ENCODE results near the gene NFIB. TPM values are rescaled to one million over a fixed set of nuclear protein-coding genes. Genes with fewer than 3 reads are reported as not detected.

NFIB gene
- total and polyA plus RNA-seq, 2 donors (not counting 1 experiment from before 2014, with no cell fraction given), result 29.3 to 36.3 TPM

- Histone ChIP-seq H4K20me1 (ENCODE audit: control insufficient read depth, extremely low read depth, insufficient read depth, low read length) (no peaks in the 10 kb centered on the region), H3K79me2 (ENCODE audit: control insufficient read depth, insufficient read depth, low read length) (no peaks in the 10 kb centered on the region), H3K4me2 (ENCODE audit: extremely low read depth, insufficient read depth, low read length) (no peak overlapping the region), H2AFZ (ENCODE audit: low read length) (no peak overlapping the region), H3K9me3 (ENCODE audit: control insufficient read depth, insufficient read depth, low read depth, low read length) (no peaks in the 10 kb centered on the region), H3K36me3 (ENCODE audit: control insufficient read depth, insufficient read depth, low read length) (no peaks in the 10 kb centered on the region), H3K27ac (ENCODE audit: insufficient read depth, low read length) (no peak overlapping the region), H3K27me3 (ENCODE audit: control insufficient read depth, insufficient read depth, low read length) (no peaks in the 10 kb centered on the region), H3K4me1 (ENCODE audit: control insufficient read depth, extremely low read depth, insufficient read depth, low read length) (peaks cover 2% of the 10 kb centered on the region), H3K4me3 (replicated peaks in 1 of 4; ENCODE audit: control extremely low read depth in 1 of 4, insufficient read depth in 1 of 4, low read depth in 3 of 4, low read length in 4 of 4) (no peak overlapping the region), H3K9ac (ENCODE audit: insufficient read depth, low read length) (no peak overlapping the region)
- no peak for DNase-seq (ENCODE audit: low read depth in 2 of 2)
- TF ChIP-seq CTCF (conservative IDR thresholded peaks at IDR 0.05 in 1 of 2, IDR thresholded peaks at IDR 0.05 in 1 of 2; ENCODE audit: low read depth in 1 of 2, low read length in 2 of 2) (no peak), EZH2 (IDR thresholded peaks at IDR 0.05; ENCODE audit: low read length, missing control alignments) (no peak)
Observed at GRCh38 chr9:14327036-14327435, 13.1 kb upstream of the NFIB start.

GRCh38 chr9:14326264-14326826 is 12.4 kb upstream of the NFIB start:
- Histone ChIP-seq H3K4me1 (ENCODE audit: control insufficient read depth, extremely low read depth, insufficient read depth, low read length) (peaks cover 2% of the 10 kb centered on the region), H2AFZ (ENCODE audit: low read length) (no peak overlapping the region), H3K27me3 (ENCODE audit: control insufficient read depth, insufficient read depth, low read length) (no peaks in the 10 kb centered on the region), H3K79me2 (ENCODE audit: control insufficient read depth, insufficient read depth, low read length) (no peaks in the 10 kb centered on the region), H3K36me3 (ENCODE audit: control insufficient read depth, insufficient read depth, low read length) (no peaks in the 10 kb centered on the region), H3K4me2 (ENCODE audit: extremely low read depth, insufficient read depth, low read length) (no peak overlapping the region), H3K27ac (ENCODE audit: insufficient read depth, low read length) (no peak overlapping the region), H3K9ac (ENCODE audit: insufficient read depth, low read length) (no peak overlapping the region), H3K4me3 (replicated peaks in 1 of 4; ENCODE audit: control extremely low read depth in 1 of 4, insufficient read depth in 1 of 4, low read depth in 3 of 4, low read length in 4 of 4) (no peak overlapping the region), H3K9me3 (ENCODE audit: control insufficient read depth, insufficient read depth, low read depth, low read length) (no peaks in the 10 kb centered on the region), H4K20me1 (ENCODE audit: control insufficient read depth, extremely low read depth, insufficient read depth, low read length) (no peaks in the 10 kb centered on the region)
- peak; percentile 81 to 92 for DNase-seq (ENCODE audit: low read depth in 2 of 2)
- TF ChIP-seq EZH2 (IDR thresholded peaks at IDR 0.05; ENCODE audit: low read length, missing control alignments) (no peak), CTCF (conservative IDR thresholded peaks at IDR 0.05 in 1 of 2, IDR thresholded peaks at IDR 0.05 in 1 of 2; ENCODE audit: low read depth in 1 of 2, low read length in 2 of 2) (no peak)

- no peaks in the 10 kb centered on the region for H3K36me3 ChIP-seq (ENCODE audit: control insufficient read depth, insufficient read depth, low read length)
- TF ChIP-seq CTCF (conservative IDR thresholded peaks at IDR 0.05 in 1 of 2, IDR thresholded peaks at IDR 0.05 in 1 of 2; ENCODE audit: low read depth in 1 of 2, low read length in 2 of 2) (no peak), EZH2 (IDR thresholded peaks at IDR 0.05; ENCODE audit: low read length, missing control alignments) (no peak)
- no peaks in the 10 kb centered on the region for H3K9me3 ChIP-seq (ENCODE audit: control insufficient read depth, insufficient read depth, low read depth, low read length)
- H2AFZ ChIP-seq (ENCODE audit: low read length), result no peak overlapping the region
- no peaks in the 10 kb centered on the region for H4K20me1 ChIP-seq (ENCODE audit: control insufficient read depth, extremely low read depth, insufficient read depth, low read length)
- no peak overlapping the region for H3K27ac ChIP-seq (ENCODE audit: insufficient read depth, low read length)
- H3K27me3 ChIP-seq (ENCODE audit: control insufficient read depth, insufficient read depth, low read length), result no peaks in the 10 kb centered on the region
- H3K4me1 ChIP-seq (ENCODE audit: control insufficient read depth, extremely low read depth, insufficient read depth, low read length), result peaks cover 5% of the 10 kb centered on the region
- no peak overlapping the region for H3K4me3 ChIP-seq (replicated peaks in 1 of 4; ENCODE audit: control extremely low read depth in 1 of 4, insufficient read depth in 1 of 4, low read depth in 3 of 4, low read length in 4 of 4)
- no peak for DNase-seq (ENCODE audit: low read depth in 2 of 2)
- H3K79me2 ChIP-seq (ENCODE audit: control insufficient read depth, insufficient read depth, low read length), result no peaks in the 10 kb centered on the region
- no peak overlapping the region for H3K9ac ChIP-seq (ENCODE audit: insufficient read depth, low read length)
- H3K4me2 ChIP-seq (ENCODE audit: extremely low read depth, insufficient read depth, low read length), result no peak overlapping the region
Observed at GRCh38 chr9:14325147-14325546, 11.2 kb upstream of the NFIB start.
